AG04450 (cell line): ENCODE measurements around the gene TSHZ2. TPM values are rescaled to one million over a fixed set of nuclear protein-coding genes. Genes with fewer than 3 reads are reported as not detected.

Experiments
- CTCF ChIA-PET: fragments of 300-600, 350-600 bp; formaldehyde crosslinking; extraction: SDS; loops from one replicate; lab custom pipeline; 2022; ENCODE audit warnings: antibody characterized with exemption, inconsistent platforms; lab: Charles Lee
- POLR2A ChIA-PET: fragments of 350-600 bp; formaldehyde crosslinking; extraction: SDS; loops from one replicate; lab custom pipeline; 2021; ENCODE audit warnings: antibody characterized with exemption, inconsistent platforms; lab: Yijun Ruan, JAX
- DNase-seq: peaks from one replicate; pipeline ENCODE4 v3.0.0-alpha.2; 2011; ENCODE audit warnings: low read depth, low spot score
- H3K27ac ChIP-seq: one replicate; pipeline ENCODE4 v1.5.1; 2012; ENCODE audit warnings: low read depth, low read length, control low read depth
- H3K27me3 ChIP-seq: one replicate; pipeline ENCODE4 v1.6.0; 2012; ENCODE audit warnings: low read length; ENCODE audit not compliant: control insufficient read depth, insufficient read depth
- H3K4me3 ChIP-seq: 2 replicates; pipeline ENCODE4 v1.5.1; 2011; ENCODE audit warnings: mild to moderate bottlenecking, low read depth, low read length, control low read depth
- H3K9me3 ChIP-seq: 2 replicates; pipeline ENCODE4 v1.5.1; 2012; ENCODE audit warnings: low read length; ENCODE audit not compliant: control insufficient read depth, insufficient read depth
- polyA plus RNA-seq: library from polyadenylated mRNA; depleted of rRNA; stranded (reverse); fragments of >200 nt; gene quantifications from 2 replicates; pipeline ENCODE4 v1.2.3, GENCODE V29; 2011
- TF ChIP-seq, protein P1 (sequence below): IDR thresholded peaks from 2 replicates; pipeline ENCODE4 v1.5.1; 2011; ENCODE audit warnings: low read depth, low read length, control low read depth, inconsistent platforms

TSHZ2 gene
- polyA plus RNA-seq, 1 experiment: not detected

GRCh38 chr20:53159160-53159559 lies 187.0 kb downstream of the TSHZ2 start:
- H3K27me3 ChIP-seq: no peaks in the 10 kb centered on the region
- ChIA-PET POLR2A (no interaction called here), CTCF (interaction anchor here (4.8 kb wide), 1 partner anchor 389 kb away, joined by 56 read pairs; no protein-coding TSS in a partner anchor)
- H3K9me3 ChIP-seq: no peaks in the 10 kb centered on the region
- TF ChIP-seq, protein P1, sequence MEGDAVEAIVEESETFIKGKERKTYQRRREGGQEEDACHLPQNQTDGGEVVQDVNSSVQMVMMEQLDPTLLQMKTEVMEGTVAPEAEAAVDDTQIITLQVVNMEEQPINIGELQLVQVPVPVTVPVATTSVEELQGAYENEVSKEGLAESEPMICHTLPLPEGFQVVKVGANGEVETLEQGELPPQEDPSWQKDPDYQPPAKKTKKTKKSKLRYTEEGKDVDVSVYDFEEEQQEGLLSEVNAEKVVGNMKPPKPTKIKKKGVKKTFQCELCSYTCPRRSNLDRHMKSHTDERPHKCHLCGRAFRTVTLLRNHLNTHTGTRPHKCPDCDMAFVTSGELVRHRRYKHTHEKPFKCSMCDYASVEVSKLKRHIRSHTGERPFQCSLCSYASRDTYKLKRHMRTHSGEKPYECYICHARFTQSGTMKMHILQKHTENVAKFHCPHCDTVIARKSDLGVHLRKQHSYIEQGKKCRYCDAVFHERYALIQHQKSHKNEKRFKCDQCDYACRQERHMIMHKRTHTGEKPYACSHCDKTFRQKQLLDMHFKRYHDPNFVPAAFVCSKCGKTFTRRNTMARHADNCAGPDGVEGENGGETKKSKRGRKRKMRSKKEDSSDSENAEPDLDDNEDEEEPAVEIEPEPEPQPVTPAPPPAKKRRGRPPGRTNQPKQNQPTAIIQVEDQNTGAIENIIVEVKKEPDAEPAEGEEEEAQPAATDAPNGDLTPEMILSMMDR: no peak
- DNase-seq: no peak
- no peak overlapping the region for H3K4me3 ChIP-seq
- no peak overlapping the region for H3K27ac ChIP-seq

DNA sequence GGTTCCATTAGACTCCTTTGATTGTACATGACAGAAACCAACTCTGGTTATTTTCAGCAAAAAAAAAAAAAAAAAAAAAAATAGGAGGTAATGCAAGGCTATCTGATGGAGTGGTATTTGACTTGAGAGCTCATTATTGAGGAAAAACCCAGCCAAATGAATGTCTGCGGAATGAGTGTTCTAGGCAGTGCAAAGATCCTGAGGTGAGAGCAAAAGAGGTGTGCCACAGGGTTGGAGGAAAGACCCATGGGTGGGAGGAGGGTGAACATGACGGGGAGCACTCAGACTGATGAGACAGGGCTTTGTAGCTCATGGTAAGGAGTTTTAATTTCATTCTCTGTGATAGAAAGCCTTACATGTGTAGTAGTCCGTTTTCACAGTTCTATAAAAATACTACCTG lies 188.9 kb downstream of the TSHZ2 start:
- ChIA-PET POLR2A (no interaction called here), CTCF (interaction anchor here (0.6 to 1.2 kb wide), 4 partner anchors 336 to 778 kb away, joined by 3 to 4 read pairs (median 3); no protein-coding TSS in a partner anchor)
- no peaks in the 10 kb centered on the region for H3K9me3 ChIP-seq
- no peak overlapping the region for H3K4me3 ChIP-seq
- DNase-seq: no peak
- no peak overlapping the region for H3K27ac ChIP-seq
- no peaks in the 10 kb centered on the region for H3K27me3 ChIP-seq
- TF ChIP-seq, protein P1: no peak

GRCh38 chr20:53161473-53161872 lies 189.3 kb downstream of the TSHZ2 start:
- Histone ChIP-seq H3K4me3 (no peak overlapping the region), H3K9me3 (no peaks in the 10 kb centered on the region), H3K27me3 (no peaks in the 10 kb centered on the region), H3K27ac (no peak overlapping the region)
- CTCF ChIA-PET: interaction anchor here (1.1 to 1.2 kb wide), 2 partner anchors 386 to 778 kb away, joined by 3 read pairs; no protein-coding TSS in a partner anchor
- DNase-seq: no peak
- POLR2A ChIA-PET: no interaction called here
- TF ChIP-seq, protein P1: no peak

DNA sequence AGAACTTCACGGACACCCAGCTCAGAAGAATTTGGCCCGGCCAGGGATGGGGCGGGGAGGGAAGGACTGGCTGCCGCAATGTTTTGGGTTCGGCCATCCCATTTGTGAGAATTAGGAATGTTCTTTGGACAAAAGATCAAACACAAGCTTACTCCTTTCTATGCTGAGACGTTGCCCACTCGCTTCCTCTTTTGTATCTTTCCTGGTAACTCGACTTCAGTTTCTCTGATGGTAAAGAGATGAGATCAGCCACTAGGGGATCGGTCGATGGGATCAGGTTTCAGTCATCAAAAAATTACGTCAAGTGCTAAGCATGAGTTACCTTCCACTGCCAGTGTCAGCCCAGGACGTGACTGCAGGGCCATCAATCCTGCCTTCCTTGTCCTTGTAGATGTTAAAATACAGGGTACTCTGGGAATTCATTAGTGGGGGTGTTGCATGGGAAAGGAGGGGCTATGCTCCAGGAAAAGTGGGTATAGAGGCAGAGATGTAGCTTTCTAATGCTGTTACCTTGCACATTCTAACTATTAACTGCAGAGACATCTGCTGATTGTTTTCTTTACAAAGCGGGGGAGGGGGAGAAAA lies 190.2 kb downstream of the TSHZ2 start:
- H3K27ac ChIP-seq: no peak overlapping the region
- H3K9me3 ChIP-seq: no peaks in the 10 kb centered on the region
- ChIA-PET POLR2A (no interaction called here), CTCF (interaction anchor here (0.8 to 1.2 kb wide), 2 partner anchors 385 to 849 kb away, joined by 3 read pairs; no protein-coding TSS in a partner anchor)
- no peak for DNase-seq
- TF ChIP-seq, protein P1: no peak
- H3K27me3 ChIP-seq: no peaks in the 10 kb centered on the region
- no peak overlapping the region for H3K4me3 ChIP-seq

GRCh38 chr20:53163486-53163885 lies 191.3 kb downstream of the TSHZ2 start:
- no peak overlapping the region for H3K27ac ChIP-seq
- no peaks in the 10 kb centered on the region for H3K27me3 ChIP-seq
- ChIA-PET POLR2A (no interaction called here), CTCF (interaction anchor here (1.0 kb wide), 1 partner anchor 899 kb away, joined by 3 read pairs; no protein-coding TSS in a partner anchor)
- no peak for DNase-seq
- no peak overlapping the region for H3K4me3 ChIP-seq
- H3K9me3 ChIP-seq: no peaks in the 10 kb centered on the region
- TF ChIP-seq, protein P1: no peak
